Aorta (tissue), 5 donors: Measurements from ENCODE around the gene GTF2A2. TPM values are rescaled to one million over a fixed set of nuclear protein-coding genes. Genes with fewer than 3 reads are reported as not detected.
"Not testable (repeated sequence)": the region's sequence is repeated elsewhere in the genome, so short reads cannot be mapped to it uniquely, and the experiment has no call there.

Source experiments
- ATAC-seq: fragments of 200-7000 bp; cut with Tn5 transposase; one replicate; pipeline ENCODE4 v1.9.1; 2022; ENCODE audit warnings: moderate library complexity; ENCODE audit not compliant: low FRiP score
- DNase-seq, 2 donors: peaks; one replicate each; pipeline ENCODE4 v3.0.0-alpha.2; 2020
- H3K27ac ChIP-seq, 2 donors: one replicate each; pipeline ENCODE4 v1.5.1; 2013; ENCODE audit warnings: low read length in 2 of 2, mild to moderate bottlenecking in 2 of 2, moderate library complexity in 2 of 2, control low read depth in 1 of 2, inconsistent platforms in 1 of 2, low read depth in 1 of 2
- H3K27me3 ChIP-seq, 2 donors: one replicate each; pipeline ENCODE4 v1.6.1; 2013; ENCODE audit warnings: control low read depth in 1 of 2, low read length in 1 of 2, mild to moderate bottlenecking in 1 of 2, moderate library complexity in 1 of 2; ENCODE audit not compliant: insufficient read depth in 2 of 2, control insufficient read depth in 1 of 2
- H3K36me3 ChIP-seq, 2 donors: one replicate each; pipeline ENCODE4 v1.6.1; 2013; ENCODE audit warnings: control low read depth in 1 of 2, low read length in 1 of 2, mild to moderate bottlenecking in 1 of 2; ENCODE audit not compliant: insufficient read depth in 2 of 2, control insufficient read depth in 1 of 2
- H3K4me1 ChIP-seq, 2 donors: one replicate each; pipeline ENCODE4 v1.6.1; 2013; ENCODE audit warnings: low read length in 2 of 2, control low read depth in 1 of 2, mild to moderate bottlenecking in 1 of 2, moderate library complexity in 1 of 2; ENCODE audit not compliant: insufficient read depth in 2 of 2, control insufficient read depth in 1 of 2
- H3K4me3 ChIP-seq, 2 donors: one replicate each; pipeline ENCODE4 v1.5.1; 2013; ENCODE audit warnings: low read length in 2 of 2, control low read depth in 1 of 2, mild to moderate bottlenecking in 1 of 2
- H3K9me3 ChIP-seq: one replicate; pipeline ENCODE4 v1.6.1; 2013; ENCODE audit warnings: mild to moderate bottlenecking, low read length; ENCODE audit not compliant: control insufficient read depth
- WGBS, 2 donors: extraction: QIAGEN DNeasy Blood & Tissue Kit; methylation state at CpG; one replicate each; pipeline ENCODE4 v1.1.7; 2013; 5-methylcytosine and 5-hydroxymethylcytosine counted together
- intact Hi-C, 2 donors: fragments of 100-400 bp; cut with DNase I; formaldehyde crosslinking; loops; one replicate each; pipeline versions ENCODE4 v1.14.2 to v1.15.0; 2022
- polyA plus RNA-seq, 2 donors: library from polyadenylated mRNA; stranded (reverse); fragments of 200-250 nt; gene quantifications; one replicate each; pipeline ENCODE4 v1.2.3, GENCODE V29; 2013
- total RNA-seq, 2 donors: library from RNA; stranded (reverse); fragmentation: NEBNext Ultra II Directional; extraction: Animal tissue kit (Norgen Biotek cat#: 25700); gene quantifications; one replicate each; pipeline ENCODE4 v1.2.1, GENCODE V29; 2021
- donor health status: healthy with polysubstance abuse.
- donor health status: Bipolar disorder and iron deficiency.
- donor health status: DM: no; HTN: no; CAD: no.
- donor health status: DM: no; HTN: no; CAD: no.
- donor health status: DM: yes; HTN: yes; CAD: no.

GTF2A2 gene
- total and polyA plus RNA-seq, 4 donors = 59.1 to 79.3 (median 67.4) TPM

- Histone ChIP-seq H3K4me1 (peaks cover 2 to 12% of the 10 kb centered on the region in 2 donors), H3K4me3 (no peak overlapping the region), H3K27me3 (no peaks in the 10 kb centered on the region), H3K27ac (no peak overlapping the region), H3K9me3 (no peaks in the 10 kb centered on the region), H3K36me3 (no peaks in the 10 kb centered on the region)
- intact Hi-C loops = no loop called here
- WGBS, 2 donors = 94% methylated on average over 1 of the region's 1 CpG
- ATAC-seq = no peak
- no peak for DNase-seq
Measured at GRCh38 chr15:59654046-59654445, 3.3 kb downstream of the GTF2A2 start.

- DNase-seq (no peak), ATAC-seq (no peak)
- Histone ChIP-seq H3K36me3 (no peaks in the 10 kb centered on the region), H3K27ac (no peak overlapping the region), H3K9me3 (no peaks in the 10 kb centered on the region), H3K27me3 (no peaks in the 10 kb centered on the region), H3K4me3 (no peak overlapping the region), H3K4me1 (peaks cover 0 to 1% of the 10 kb centered on the region in 2 donors)
- intact Hi-C loops = no loop called here
Measured at GRCh38 chr15:59649603-59650002, 7.7 kb downstream of the GTF2A2 start.

- Histone ChIP-seq H3K9me3 (no peaks in the 10 kb centered on the region), H3K4me1 (no peaks in the 10 kb centered on the region), H3K36me3 (peaks cover 0 to 1% of the 10 kb centered on the region in 2 donors), H3K27me3 (no peaks in the 10 kb centered on the region), H3K4me3 (no peak overlapping the region), H3K27ac (no peak overlapping the region)
- intact Hi-C loops = no loop called here
- WGBS, 2 donors = 97 to 100% methylated on average over 1 of the region's 1 CpG
- no peak for DNase-seq
- ATAC-seq = no peak
Measured at GRCh38 chr15:59647085-59647484, 10.2 kb downstream of the GTF2A2 start.

- WGBS, 2 donors = 90 to 97% methylated on average over 1 of the region's 1 CpG
- Histone ChIP-seq H3K36me3 (peaks cover 0 to 1% of the 10 kb centered on the region in 2 donors), H3K4me3 (no peak overlapping the region), H3K27me3 (no peaks in the 10 kb centered on the region), H3K27ac (no peak overlapping the region), H3K4me1 (no peaks in the 10 kb centered on the region), H3K9me3 (no peaks in the 10 kb centered on the region)
- intact Hi-C loops = no loop called here
- DNase-seq (no peak), ATAC-seq (no peak)
Measured at GRCh38 chr15:59646277-59646676, 11.0 kb downstream of the GTF2A2 start.

GRCh38 chr15:59645812-59646211 lies 11.5 kb downstream of the GTF2A2 start:
- H3K36me3 ChIP-seq, H3K9me3 ChIP-seq, H3K4me3 ChIP-seq, H3K4me1 ChIP-seq, DNase-seq, ATAC-seq, intact Hi-C loops, H3K27ac ChIP-seq, H3K27me3 ChIP-seq: not testable (repeated sequence)
- WGBS, 2 donors = 95% methylated on average over 9 of the region's 9 CpGs

GRCh38 chr15:59644756-59645155 lies 12.6 kb downstream of the GTF2A2 start:
- DNase-seq (no peak), ATAC-seq (no peak)
- intact Hi-C loops = no loop called here
- Histone ChIP-seq H3K27ac (no peak overlapping the region), H3K4me3 (no peak overlapping the region), H3K27me3 (no peaks in the 10 kb centered on the region), H3K9me3 (no peaks in the 10 kb centered on the region), H3K4me1 (no peaks in the 10 kb centered on the region), H3K36me3 (peaks cover 0 to 1% of the 10 kb centered on the region in 2 donors)
- WGBS, 2 donors = 86% methylated on average over 4 of the region's 4 CpGs

GRCh38 chr15:59642351-59642750 lies 15.0 kb downstream of the GTF2A2 start:
- H3K27me3 ChIP-seq = no peaks in the 10 kb centered on the region
- peaks cover 0 to 1% of the 10 kb centered on the region in 2 donors for H3K36me3 ChIP-seq

GRCh38 chr15:59637507-59637906 lies 19.8 kb downstream of the GTF2A2 start:
- 88 to 92% methylated on average over 2 of the region's 2 CpGs for WGBS, 2 donors
- intact Hi-C loops, H3K27ac ChIP-seq, H3K9me3 ChIP-seq, H3K4me3 ChIP-seq, DNase-seq, H3K4me1 ChIP-seq, ATAC-seq, H3K27me3 ChIP-seq, H3K36me3 ChIP-seq: not testable (repeated sequence)

More at GRCh38 chr15:59642351-59642750, 15.0 kb downstream of the GTF2A2 start:
- WGBS, 2 donors = 68 to 71% methylated on average over 2 of the region's 2 CpGs
- DNase-seq (no peak), ATAC-seq (no peak)
- H3K27ac ChIP-seq = no peak overlapping the region
- intact Hi-C loops = no loop called here
- H3K4me3 ChIP-seq = no peak overlapping the region
- H3K9me3 ChIP-seq = no peaks in the 10 kb centered on the region
- H3K4me1 ChIP-seq = no peaks in the 10 kb centered on the region

- no peaks in the 10 kb centered on the region for H3K9me3 ChIP-seq
- ATAC-seq = no peak
- intact Hi-C loops = no loop called here
- H3K27ac ChIP-seq = no peak overlapping the region
- no peaks in the 10 kb centered on the region for H3K36me3 ChIP-seq
- 82 to 84% methylated on average over 3 of the region's 3 CpGs for WGBS, 2 donors
- no peaks in the 10 kb centered on the region for H3K4me1 ChIP-seq
- no peaks in the 10 kb centered on the region for H3K27me3 ChIP-seq
- no peak overlapping the region for H3K4me3 ChIP-seq
- peak in 1 of 2 donors; percentile 51 for DNase-seq
Measured at GRCh38 chr15:59636184-59636583, 21.1 kb downstream of the GTF2A2 start.
